Mammary epithelial cell (primary cell): ENCODE measurements around the gene HIGD1B.

ENCODE experiments used
- EZH2 ChIP-seq: IDR thresholded peaks from 2 replicates; pipeline ENCODE4 v1.6.1; 2012; ENCODE audit warnings: low read length, inconsistent platforms, borderline replicate concordance
- TF ChIP-seq, protein P1 (sequence below), 2 donors: IDR thresholded peaks in 1 of 2; conservative IDR thresholded peaks in 1 of 2; 2 replicates each; pipeline ENCODE4 v1.5.1; 2011 to 2012; ENCODE audit warnings: inconsistent platforms in 2 of 2, low read length in 2 of 2, mild to moderate bottlenecking in 2 of 2, control low read depth in 1 of 2, low read depth in 1 of 2; ENCODE audit not compliant: insufficient read depth in 1 of 2; ENCODE audit errors: extremely low read depth in 1 of 2

- TF ChIP-seq, protein P1, sequence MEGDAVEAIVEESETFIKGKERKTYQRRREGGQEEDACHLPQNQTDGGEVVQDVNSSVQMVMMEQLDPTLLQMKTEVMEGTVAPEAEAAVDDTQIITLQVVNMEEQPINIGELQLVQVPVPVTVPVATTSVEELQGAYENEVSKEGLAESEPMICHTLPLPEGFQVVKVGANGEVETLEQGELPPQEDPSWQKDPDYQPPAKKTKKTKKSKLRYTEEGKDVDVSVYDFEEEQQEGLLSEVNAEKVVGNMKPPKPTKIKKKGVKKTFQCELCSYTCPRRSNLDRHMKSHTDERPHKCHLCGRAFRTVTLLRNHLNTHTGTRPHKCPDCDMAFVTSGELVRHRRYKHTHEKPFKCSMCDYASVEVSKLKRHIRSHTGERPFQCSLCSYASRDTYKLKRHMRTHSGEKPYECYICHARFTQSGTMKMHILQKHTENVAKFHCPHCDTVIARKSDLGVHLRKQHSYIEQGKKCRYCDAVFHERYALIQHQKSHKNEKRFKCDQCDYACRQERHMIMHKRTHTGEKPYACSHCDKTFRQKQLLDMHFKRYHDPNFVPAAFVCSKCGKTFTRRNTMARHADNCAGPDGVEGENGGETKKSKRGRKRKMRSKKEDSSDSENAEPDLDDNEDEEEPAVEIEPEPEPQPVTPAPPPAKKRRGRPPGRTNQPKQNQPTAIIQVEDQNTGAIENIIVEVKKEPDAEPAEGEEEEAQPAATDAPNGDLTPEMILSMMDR (conservative IDR thresholded peaks at IDR 0.05 in 1 of 2, IDR thresholded peaks at IDR 0.05 in 1 of 2; ENCODE audit: extremely low read depth in 1 of 2, insufficient read depth in 1 of 2, low read depth in 1 of 2, low read length in 2 of 2): no peak
- no peak for TF ChIP-seq EZH2
Observed at GRCh38 chr17:44850025-44850424, 2.3 kb downstream of the HIGD1B start.
